GM12878 (cell line): ENCODE results near the gene PLXNA4. TPM values are rescaled to one million over a fixed set of nuclear protein-coding genes. Genes with fewer than 3 reads are reported as not detected.

Experiments used
- ATAC-seq: fragments of 200-7000 bp; cut with Tn5 transposase; 3 replicates; pipeline ENCODE4 v1.9.1; 2020; ENCODE audit warnings: mild to moderate bottlenecking, moderate library complexity
- BruUV-seq: library from RNA; stranded (reverse); fragments of 400-500 nt; replicated peaks from 2 replicates; lab custom pipeline; 2021; lab: Mats Ljungman, UMichigan
- CTCF ChIA-PET: fragments of 300-600 bp; sonication (Branson Sonifier 250); formaldehyde crosslinking; extraction: SDS; loops from one replicate; lab custom pipeline; 2021; ENCODE audit warnings: inconsistent platforms; lab: Yijun Ruan, JAX
- POLR2A ChIA-PET: fragments of 350-600 bp; formaldehyde crosslinking; extraction: SDS; loops from one replicate; lab custom pipeline; 2021; ENCODE audit warnings: inconsistent platforms; lab: Charles Lee
- RAD21 ChIA-PET: fragments of 300-600 bp; sonication (Branson Sonifier 250); formaldehyde crosslinking; loops from one replicate; lab custom pipeline; 2023; ENCODE audit warnings: antibody characterized with exemption; ENCODE audit not compliant: unreplicated experiment; lab: Charles Lee
- SMC1A ChIA-PET: fragments of 300-600 bp; sonication (Branson Sonifier 250); formaldehyde crosslinking; loops from one replicate; lab custom pipeline; 2023; ENCODE audit not compliant: unreplicated experiment, uncharacterized antibody; lab: Charles Lee
- DNase-seq: peaks from one replicate; pipeline ENCODE4 v3.0.0-alpha.2; 2011; ENCODE audit warnings: low read depth, low spot score
- FAIRE-seq: peaks from 3 replicates; lab custom pipeline; 2011; peaks lifted over from hg19 to GRCh38; lab: Jason Lieb, UNC
- H2AFZ ChIP-seq: 2 replicates; pipeline ENCODE4 v1.6.0; 2011; ENCODE audit warnings: low read depth, low read length, control low read depth; ENCODE audit not compliant: control insufficient read depth
- H3K27ac ChIP-seq: 2 replicates; pipeline ENCODE4 v1.5.1; 2011; ENCODE audit warnings: control low read depth; ENCODE audit not compliant: control insufficient read depth, insufficient read depth
- H3K27me3 ChIP-seq, 2 experiments: replicated peaks in 1 of 2; 2 replicates each; pipeline versions ENCODE4 v1.6.0 to v1.6.1; 2011; ENCODE audit warnings: low read length in 1 of 2; ENCODE audit not compliant: control insufficient read depth in 2 of 2, insufficient read depth in 2 of 2
- H3K36me3 ChIP-seq, 2 experiments: 2 replicates each; pipeline ENCODE4 v1.5.1; 2011; ENCODE audit warnings: low read length in 1 of 2; ENCODE audit not compliant: control insufficient read depth in 2 of 2, insufficient read depth in 2 of 2
- H3K4me1 ChIP-seq: 2 replicates; pipeline ENCODE4 v1.6.1; 2011; ENCODE audit warnings: mild to moderate bottlenecking, low read length, moderate library complexity, mixed read lengths; ENCODE audit not compliant: control insufficient read depth, insufficient read depth
- H3K4me2 ChIP-seq: 2 replicates; pipeline ENCODE4 v1.6.0; 2011; ENCODE audit warnings: control low read depth; ENCODE audit not compliant: control insufficient read depth, insufficient read depth
- H3K4me3 ChIP-seq: fragments of 200-600 bp; sonication (generic); 2 replicates; pipeline ENCODE4 v1.5.1; 2016
- H3K79me2 ChIP-seq: 2 replicates; pipeline ENCODE4 v1.6.0; 2011; ENCODE audit warnings: low read length; ENCODE audit not compliant: control insufficient read depth, insufficient read depth
- H3K9ac ChIP-seq: 2 replicates; pipeline ENCODE4 v1.8.0; 2011; ENCODE audit warnings: low read length, control low read depth, mixed read lengths; ENCODE audit not compliant: control insufficient read depth, insufficient read depth
- H3K9me3 ChIP-seq: replicated peaks from 3 replicates; pipeline ENCODE4 v1.5.1; 2011; ENCODE audit warnings: mild to moderate bottlenecking, low read length; ENCODE audit not compliant: control insufficient read depth, insufficient read depth
- H4K20me1 ChIP-seq: 2 replicates; pipeline ENCODE4 v1.6.0; 2011; ENCODE audit not compliant: control insufficient read depth, insufficient read depth
- CBX3 ChIP-seq: fragments of 200-600 bp; sonication (generic); IDR thresholded peaks from 2 replicates; pipeline ENCODE4 v1.6.1; 2016; ENCODE audit warnings: low read depth, borderline replicate concordance
- EED ChIP-seq: sonication (generic); IDR thresholded peaks from 2 replicates; pipeline ENCODE4 v1.6.1; 2016; ENCODE audit warnings: antibody characterized with exemption, low read depth
- FOS ChIP-seq: IDR thresholded peaks from 3 replicates; pipeline ENCODE4 v1.6.1; 2011; ENCODE audit warnings: borderline replicate concordance; ENCODE audit not compliant: insufficient read length; ENCODE audit errors: extremely low read depth
- FOXK2 ChIP-seq: fragments of 450-650 bp; IDR thresholded peaks from 2 replicates; pipeline ENCODE4 v1.6.1; 2017; ENCODE audit warnings: mild to moderate bottlenecking, moderate library complexity
- GABPA ChIP-seq: IDR thresholded peaks from 2 replicates; pipeline ENCODE4 v1.6.1; 2014; ENCODE audit warnings: antibody characterized with exemption, low read depth, mild to moderate bottlenecking, inconsistent platforms
- HDAC2 ChIP-seq: fragments of 200-600 bp; sonication (generic); IDR thresholded peaks from 2 replicates; pipeline ENCODE4 v1.6.1; 2017
- MYC ChIP-seq: IDR thresholded peaks from 2 replicates; pipeline ENCODE4 v1.6.1; 2011; ENCODE audit warnings: mild to moderate bottlenecking, low read length, moderate library complexity, inconsistent platforms; ENCODE audit not compliant: insufficient read depth, insufficient replicate concordance, insufficient read length, severe bottlenecking
- NFYB ChIP-seq: IDR thresholded peaks from 2 replicates; pipeline ENCODE4 v1.6.1; 2011; ENCODE audit warnings: low read depth, mild to moderate bottlenecking, low read length, improper control_type of control experiment, moderate library complexity; ENCODE audit not compliant: insufficient read depth
- NR2F1 ChIP-seq: fragments of 450-650 bp; conservative IDR thresholded peaks from 2 replicates; pipeline ENCODE4 v1.6.1; 2017; ENCODE audit warnings: mild to moderate bottlenecking
- POLR2AphosphoS2 ChIP-seq: IDR thresholded peaks from 2 replicates; pipeline ENCODE4 v1.6.1; 2011; ENCODE audit warnings: low read depth, mild to moderate bottlenecking, low read length, improper control_type of control experiment, moderate library complexity
- RB1 ChIP-seq: fragments of 450-650 bp; formaldehyde crosslinking; IDR thresholded peaks from 2 replicates; pipeline ENCODE4 v1.6.1; 2017; ENCODE audit warnings: mild to moderate bottlenecking, borderline replicate concordance
- SUZ12 ChIP-seq: fragments of 200-600 bp; sonication (generic); IDR thresholded peaks from one replicate; pipeline ENCODE4 v1.6.1; 2018; ENCODE audit warnings: antibody characterized with exemption, mild to moderate bottlenecking; ENCODE audit not compliant: unreplicated experiment
- ZSCAN29 ChIP-seq: fragments of 450-650 bp; IDR thresholded peaks from 2 replicates; pipeline ENCODE4 v1.6.1; 2017; ENCODE audit warnings: mild to moderate bottlenecking, moderate library complexity
- WGBS: methylation state at CpG from one replicate; pipeline ENCODE4 v1.1.6; 2016; ENCODE audit warnings: low lambda C conversion rate; ENCODE audit not compliant: insufficient replicate concordance, insufficient coverage; ENCODE audit errors: missing lambda C conversion rate; 5-methylcytosine and 5-hydroxymethylcytosine counted together
- in situ Hi-C: fragments of 300-500 bp; cut with MboI; formaldehyde crosslinking; loops from 9 replicates; pipeline ENCODE4 v1.14.3; 2018; ENCODE audit warnings: mixed read lengths
- intact Hi-C: fragments of 100-400 bp; cut with micrococcal nuclease; formaldehyde crosslinking; loops from one replicate; pipeline ENCODE4 v1.14.2; 2022; ENCODE audit not compliant: unreplicated experiment
- polyA plus RNA-seq, 11 experiments: library from polyadenylated mRNA; depleted of rRNA in 4 of 11; unstranded in 6 of 11; stranded (reverse) in 5 of 11; fragments of >200 nt; fragmentation: Nextera tagmentation in 4 of 11; fragmentation: Illumina TruSeq in 1 of 11; extraction: Ambion mirVana in 4 of 11; extraction: Trizol in 1 of 11; gene quantifications; 1 replicate in 1 of 11; 2 replicates in 10 of 11; pipeline versions ENCODE4 v1.2.1 to v1.2.3, GENCODE V29; 2011 to 2016; ENCODE audit warnings: inconsistent platforms in 2 of 11, missing spikeins in 2 of 11, low read depth in 1 of 11
- total RNA-seq, 4 experiments: library from RNA; depleted of rRNA in 3 of 4; stranded (reverse); fragments of >200 nt in 3 of 4; fragmentation: Illumina TruSeq in 1 of 4; extraction: Trizol in 1 of 4; gene quantifications; 2 replicates each; pipeline versions ENCODE4 v1.2.1 to v1.2.3, GENCODE V29; 2013 to 2021
- TF ChIP-seq, protein P1 (sequence below): fragments of 450-650 bp; conservative IDR thresholded peaks from 2 replicates; pipeline ENCODE4 v1.6.1; 2017; ENCODE audit warnings: mild to moderate bottlenecking, moderate library complexity
- TF ChIP-seq, protein P2 (sequence below): fragments of 150-350 bp; IDR thresholded peaks from 2 replicates; pipeline ENCODE4 v1.6.1; 2014; ENCODE audit warnings: mild to moderate bottlenecking, low read depth, low read length
- TF ChIP-seq, protein P3 (sequence below): IDR thresholded peaks from 2 replicates; pipeline ENCODE4 v1.6.1; 2012; ENCODE audit warnings: improper control_type of control experiment, low read depth, low read length; ENCODE audit not compliant: insufficient replicate concordance

PLXNA4 gene
- total and polyA plus RNA-seq, 10 of the 15 experiments (the other 5 are each of a cell fraction or from before 2014, with no cell fraction given) = 0.03 TPM; not detected in 9

DNA sequence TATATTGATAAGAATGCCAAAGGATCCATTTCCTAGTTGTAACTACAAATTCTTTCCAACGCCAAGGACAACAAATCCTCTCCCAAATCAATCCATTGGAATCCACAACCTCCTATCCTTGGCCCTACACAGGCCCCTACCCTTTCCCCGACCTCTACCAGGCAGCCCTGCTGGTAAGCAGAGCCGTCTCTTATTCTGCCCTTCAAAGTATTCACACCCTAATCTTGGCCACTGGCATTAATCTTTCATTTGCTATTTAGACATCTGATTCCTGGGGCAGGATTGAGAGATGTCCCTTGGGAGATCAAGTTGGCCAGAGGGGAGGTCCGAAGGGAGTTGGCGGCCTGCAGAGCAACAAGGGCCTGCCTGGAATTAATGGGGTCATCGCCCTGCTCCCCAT lies 161.4 kb downstream of the PLXNA4 start:
- ATAC-seq = no peak
- CTCF ChIA-PET = no interaction called here
- Histone ChIP-seq H3K79me2 (no peaks in the 10 kb centered on the region), H3K9me3 (no peaks in the 10 kb centered on the region), H2AFZ (no peak overlapping the region), H3K36me3 (no peaks in the 10 kb centered on the region), H3K4me2 (no peak overlapping the region), H3K27me3 (no peaks in the 10 kb centered on the region; a peak in 1 of 4 replicates), H3K9ac (no peak overlapping the region), H3K4me3 (no peak overlapping the region), H4K20me1 (no peaks in the 10 kb centered on the region), H3K27ac (no peak overlapping the region), H3K4me1 (no peaks in the 10 kb centered on the region)
- DNase-seq = no peak
- in situ Hi-C loops (no loop called here), intact Hi-C loops (no loop called here)
- WGBS = 33% methylated on average over 6 of the region's 6 CpGs
- no peak for FAIRE-seq
- RAD21 ChIA-PET = no interaction called here
- POLR2A ChIA-PET = no interaction called here
- BruUV-seq = no TSS peak
- SMC1A ChIA-PET = no interaction called here
- TF ChIP-seq GABPA = no peak
- TF ChIP-seq ZSCAN29 = no peak
- no peak for TF ChIP-seq HDAC2
- TF ChIP-seq FOS = no peak
- TF ChIP-seq MYC = no peak
- TF ChIP-seq, protein P1, sequence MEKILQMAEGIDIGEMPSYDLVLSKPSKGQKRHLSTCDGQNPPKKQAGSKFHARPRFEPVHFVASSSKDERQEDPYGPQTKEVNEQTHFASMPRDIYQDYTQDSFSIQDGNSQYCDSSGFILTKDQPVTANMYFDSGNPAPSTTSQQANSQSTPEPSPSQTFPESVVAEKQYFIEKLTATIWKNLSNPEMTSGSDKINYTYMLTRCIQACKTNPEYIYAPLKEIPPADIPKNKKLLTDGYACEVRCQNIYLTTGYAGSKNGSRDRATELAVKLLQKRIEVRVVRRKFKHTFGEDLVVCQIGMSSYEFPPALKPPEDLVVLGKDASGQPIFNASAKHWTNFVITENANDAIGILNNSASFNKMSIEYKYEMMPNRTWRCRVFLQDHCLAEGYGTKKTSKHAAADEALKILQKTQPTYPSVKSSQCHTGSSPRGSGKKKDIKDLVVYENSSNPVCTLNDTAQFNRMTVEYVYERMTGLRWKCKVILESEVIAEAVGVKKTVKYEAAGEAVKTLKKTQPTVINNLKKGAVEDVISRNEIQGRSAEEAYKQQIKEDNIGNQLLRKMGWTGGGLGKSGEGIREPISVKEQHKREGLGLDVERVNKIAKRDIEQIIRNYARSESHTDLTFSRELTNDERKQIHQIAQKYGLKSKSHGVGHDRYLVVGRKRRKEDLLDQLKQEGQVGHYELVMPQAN = no peak
- no peak for TF ChIP-seq CBX3
- TF ChIP-seq POLR2AphosphoS2 = no peak
- TF ChIP-seq EED = no peak
- TF ChIP-seq FOXK2 = no peak
- no peak for TF ChIP-seq SUZ12
- TF ChIP-seq, protein P2, sequence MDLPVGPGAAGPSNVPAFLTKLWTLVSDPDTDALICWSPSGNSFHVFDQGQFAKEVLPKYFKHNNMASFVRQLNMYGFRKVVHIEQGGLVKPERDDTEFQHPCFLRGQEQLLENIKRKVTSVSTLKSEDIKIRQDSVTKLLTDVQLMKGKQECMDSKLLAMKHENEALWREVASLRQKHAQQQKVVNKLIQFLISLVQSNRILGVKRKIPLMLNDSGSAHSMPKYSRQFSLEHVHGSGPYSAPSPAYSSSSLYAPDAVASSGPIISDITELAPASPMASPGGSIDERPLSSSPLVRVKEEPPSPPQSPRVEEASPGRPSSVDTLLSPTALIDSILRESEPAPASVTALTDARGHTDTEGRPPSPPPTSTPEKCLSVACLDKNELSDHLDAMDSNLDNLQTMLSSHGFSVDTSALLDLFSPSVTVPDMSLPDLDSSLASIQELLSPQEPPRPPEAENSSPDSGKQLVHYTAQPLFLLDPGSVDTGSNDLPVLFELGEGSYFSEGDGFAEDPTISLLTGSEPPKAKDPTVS = no peak
- TF ChIP-seq RB1 = no peak
- TF ChIP-seq NR2F1 = no peak
- no peak for TF ChIP-seq NFYB
- TF ChIP-seq, protein P3, sequence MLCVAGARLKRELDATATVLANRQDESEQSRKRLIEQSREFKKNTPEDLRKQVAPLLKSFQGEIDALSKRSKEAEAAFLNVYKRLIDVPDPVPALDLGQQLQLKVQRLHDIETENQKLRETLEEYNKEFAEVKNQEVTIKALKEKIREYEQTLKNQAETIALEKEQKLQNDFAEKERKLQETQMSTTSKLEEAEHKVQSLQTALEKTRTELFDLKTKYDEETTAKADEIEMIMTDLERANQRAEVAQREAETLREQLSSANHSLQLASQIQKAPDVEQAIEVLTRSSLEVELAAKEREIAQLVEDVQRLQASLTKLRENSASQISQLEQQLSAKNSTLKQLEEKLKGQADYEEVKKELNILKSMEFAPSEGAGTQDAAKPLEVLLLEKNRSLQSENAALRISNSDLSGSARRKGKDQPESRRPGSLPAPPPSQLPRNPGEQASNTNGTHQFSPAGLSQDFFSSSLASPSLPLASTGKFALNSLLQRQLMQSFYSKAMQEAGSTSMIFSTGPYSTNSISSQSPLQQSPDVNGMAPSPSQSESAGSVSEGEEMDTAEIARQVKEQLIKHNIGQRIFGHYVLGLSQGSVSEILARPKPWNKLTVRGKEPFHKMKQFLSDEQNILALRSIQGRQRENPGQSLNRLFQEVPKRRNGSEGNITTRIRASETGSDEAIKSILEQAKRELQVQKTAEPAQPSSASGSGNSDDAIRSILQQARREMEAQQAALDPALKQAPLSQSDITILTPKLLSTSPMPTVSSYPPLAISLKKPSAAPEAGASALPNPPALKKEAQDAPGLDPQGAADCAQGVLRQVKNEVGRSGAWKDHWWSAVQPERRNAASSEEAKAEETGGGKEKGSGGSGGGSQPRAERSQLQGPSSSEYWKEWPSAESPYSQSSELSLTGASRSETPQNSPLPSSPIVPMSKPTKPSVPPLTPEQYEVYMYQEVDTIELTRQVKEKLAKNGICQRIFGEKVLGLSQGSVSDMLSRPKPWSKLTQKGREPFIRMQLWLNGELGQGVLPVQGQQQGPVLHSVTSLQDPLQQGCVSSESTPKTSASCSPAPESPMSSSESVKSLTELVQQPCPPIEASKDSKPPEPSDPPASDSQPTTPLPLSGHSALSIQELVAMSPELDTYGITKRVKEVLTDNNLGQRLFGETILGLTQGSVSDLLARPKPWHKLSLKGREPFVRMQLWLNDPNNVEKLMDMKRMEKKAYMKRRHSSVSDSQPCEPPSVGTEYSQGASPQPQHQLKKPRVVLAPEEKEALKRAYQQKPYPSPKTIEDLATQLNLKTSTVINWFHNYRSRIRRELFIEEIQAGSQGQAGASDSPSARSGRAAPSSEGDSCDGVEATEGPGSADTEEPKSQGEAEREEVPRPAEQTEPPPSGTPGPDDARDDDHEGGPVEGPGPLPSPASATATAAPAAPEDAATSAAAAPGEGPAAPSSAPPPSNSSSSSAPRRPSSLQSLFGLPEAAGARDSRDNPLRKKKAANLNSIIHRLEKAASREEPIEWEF = no peak
